Measurements from ENCODE around the gene ANO10.

ANO10 gene

DNA sequence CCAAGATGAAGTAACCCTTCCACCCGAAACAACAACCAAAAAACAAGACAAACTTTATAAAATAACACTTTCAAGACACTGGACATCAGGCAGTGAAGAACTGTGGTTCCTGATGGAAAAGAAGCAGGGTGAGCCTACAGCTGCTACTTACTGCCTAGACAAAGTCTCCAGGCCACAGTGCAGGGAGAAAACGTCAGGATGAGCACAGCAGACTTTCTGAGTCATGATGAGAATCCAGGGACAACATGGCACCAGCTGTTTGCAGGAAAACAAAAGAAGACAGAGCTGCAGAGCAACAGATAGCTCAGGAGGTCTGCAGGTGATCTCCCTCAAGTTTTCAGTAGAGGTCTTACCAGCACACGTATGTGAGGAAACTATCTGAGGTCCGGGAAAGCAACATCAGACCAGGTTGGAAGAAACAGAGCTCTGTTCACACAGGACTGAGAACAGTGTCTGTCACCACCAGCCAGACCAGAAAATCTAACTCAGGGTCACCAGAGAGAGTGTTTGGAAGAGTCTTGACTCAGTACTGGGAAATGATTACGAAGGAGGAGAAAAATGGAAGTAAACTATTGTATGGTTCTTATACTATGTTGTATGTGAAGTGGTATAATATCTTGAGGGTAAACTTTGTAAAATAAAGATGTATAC, 108.9 kb downstream of the ANO10 start:
- TF ChIP-seq, protein P1, sequence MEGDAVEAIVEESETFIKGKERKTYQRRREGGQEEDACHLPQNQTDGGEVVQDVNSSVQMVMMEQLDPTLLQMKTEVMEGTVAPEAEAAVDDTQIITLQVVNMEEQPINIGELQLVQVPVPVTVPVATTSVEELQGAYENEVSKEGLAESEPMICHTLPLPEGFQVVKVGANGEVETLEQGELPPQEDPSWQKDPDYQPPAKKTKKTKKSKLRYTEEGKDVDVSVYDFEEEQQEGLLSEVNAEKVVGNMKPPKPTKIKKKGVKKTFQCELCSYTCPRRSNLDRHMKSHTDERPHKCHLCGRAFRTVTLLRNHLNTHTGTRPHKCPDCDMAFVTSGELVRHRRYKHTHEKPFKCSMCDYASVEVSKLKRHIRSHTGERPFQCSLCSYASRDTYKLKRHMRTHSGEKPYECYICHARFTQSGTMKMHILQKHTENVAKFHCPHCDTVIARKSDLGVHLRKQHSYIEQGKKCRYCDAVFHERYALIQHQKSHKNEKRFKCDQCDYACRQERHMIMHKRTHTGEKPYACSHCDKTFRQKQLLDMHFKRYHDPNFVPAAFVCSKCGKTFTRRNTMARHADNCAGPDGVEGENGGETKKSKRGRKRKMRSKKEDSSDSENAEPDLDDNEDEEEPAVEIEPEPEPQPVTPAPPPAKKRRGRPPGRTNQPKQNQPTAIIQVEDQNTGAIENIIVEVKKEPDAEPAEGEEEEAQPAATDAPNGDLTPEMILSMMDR (IDR thresholded peaks at IDR 0.05; ENCODE audit: low read depth, low read length): no peak
- H3K4me3 ChIP-seq (ENCODE audit: low read depth, low read length): no peak overlapping the region

DNA sequence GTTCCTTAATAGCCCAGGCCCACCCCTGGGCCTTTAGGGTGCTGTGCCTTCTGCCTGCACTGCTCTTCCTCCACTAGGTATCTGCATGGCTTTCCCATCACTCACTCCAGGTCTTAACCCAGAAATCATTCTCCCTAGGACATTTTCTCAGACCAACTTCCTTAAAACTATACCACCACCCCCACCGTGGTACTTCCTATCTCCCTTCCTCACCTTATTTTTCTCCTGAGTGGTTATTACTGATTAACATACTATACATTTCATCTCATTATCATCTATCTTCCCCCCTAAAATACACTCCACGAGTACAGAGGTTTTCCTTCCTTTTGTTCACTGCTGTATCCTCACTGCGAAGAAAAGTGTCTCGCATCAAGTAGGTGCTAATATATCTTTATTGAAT, 115.2 kb downstream of the ANO10 start:
- TF ChIP-seq, protein P1 (IDR thresholded peaks at IDR 0.05; ENCODE audit: low read depth, low read length): no peak
- no peak overlapping the region for H3K4me3 ChIP-seq (ENCODE audit: low read depth, low read length)

DNA sequence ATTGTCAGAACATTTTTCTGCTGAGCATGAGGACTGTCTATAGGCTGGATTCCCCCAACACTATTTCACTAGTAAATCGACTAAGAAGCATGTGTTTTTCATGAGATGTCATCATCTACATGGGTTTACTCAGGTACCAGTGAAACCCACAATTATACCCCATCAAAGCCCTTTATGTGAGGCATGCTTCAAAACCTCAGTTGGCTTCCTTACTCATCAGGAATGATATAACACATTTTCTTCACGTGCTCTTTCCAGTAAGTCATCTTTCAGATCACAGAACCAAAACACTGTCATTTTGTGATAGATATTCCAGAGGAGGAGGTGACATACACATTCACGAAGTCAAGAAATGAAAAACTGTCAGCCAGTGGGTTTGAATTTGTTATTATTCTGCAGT, 116.5 kb downstream of the ANO10 start:
- H3K4me3 ChIP-seq (ENCODE audit: low read depth, low read length): no peak overlapping the region
- TF ChIP-seq, protein P1 (IDR thresholded peaks at IDR 0.05; ENCODE audit: low read depth, low read length): no peak

GRCh38 chr3:43503067-43503728, 118.6 kb downstream of the ANO10 start:
- H3K4me3 ChIP-seq (ENCODE audit: low read depth, low read length): no peak overlapping the region
- TF ChIP-seq, protein P1 (IDR thresholded peaks at IDR 0.05; ENCODE audit: low read depth, low read length): peak; percentile 20; the same call in 1 of the 2 replicates

GRCh38 chr3:43499256-43499655, 122.6 kb downstream of the ANO10 start:
- TF ChIP-seq, protein P1 (IDR thresholded peaks at IDR 0.05; ENCODE audit: low read depth, low read length): no peak
- H3K4me3 ChIP-seq (ENCODE audit: low read depth, low read length): no peak overlapping the region

- no peak overlapping the region for H3K4me3 ChIP-seq (ENCODE audit: low read depth, low read length)
- TF ChIP-seq, protein P1 (IDR thresholded peaks at IDR 0.05; ENCODE audit: low read depth, low read length): no peak
Observed at GRCh38 chr3:43497905-43498365, 123.9 kb downstream of the ANO10 start.

- TF ChIP-seq, protein P1 (IDR thresholded peaks at IDR 0.05; ENCODE audit: low read depth, low read length): no peak
Observed at GRCh38 chr3:43497422-43497821, 124.4 kb downstream of the ANO10 start.

More at GRCh38 chr3:43497422-43497821, 124.4 kb downstream of the ANO10 start:
- H3K4me3 ChIP-seq (ENCODE audit: low read depth, low read length): no peak overlapping the region
